NCI-H345 treated with DMSO at 0.1 percent for 48 hours (cell line): ENCODE results near the gene AAGAB.

Source experiments
- DNase-seq: peaks from one replicate; lab custom pipeline; 2025; ENCODE audit not compliant: unreplicated experiment; lab: John Stamatoyannopoulos, UW

Gene AAGAB

DNA sequence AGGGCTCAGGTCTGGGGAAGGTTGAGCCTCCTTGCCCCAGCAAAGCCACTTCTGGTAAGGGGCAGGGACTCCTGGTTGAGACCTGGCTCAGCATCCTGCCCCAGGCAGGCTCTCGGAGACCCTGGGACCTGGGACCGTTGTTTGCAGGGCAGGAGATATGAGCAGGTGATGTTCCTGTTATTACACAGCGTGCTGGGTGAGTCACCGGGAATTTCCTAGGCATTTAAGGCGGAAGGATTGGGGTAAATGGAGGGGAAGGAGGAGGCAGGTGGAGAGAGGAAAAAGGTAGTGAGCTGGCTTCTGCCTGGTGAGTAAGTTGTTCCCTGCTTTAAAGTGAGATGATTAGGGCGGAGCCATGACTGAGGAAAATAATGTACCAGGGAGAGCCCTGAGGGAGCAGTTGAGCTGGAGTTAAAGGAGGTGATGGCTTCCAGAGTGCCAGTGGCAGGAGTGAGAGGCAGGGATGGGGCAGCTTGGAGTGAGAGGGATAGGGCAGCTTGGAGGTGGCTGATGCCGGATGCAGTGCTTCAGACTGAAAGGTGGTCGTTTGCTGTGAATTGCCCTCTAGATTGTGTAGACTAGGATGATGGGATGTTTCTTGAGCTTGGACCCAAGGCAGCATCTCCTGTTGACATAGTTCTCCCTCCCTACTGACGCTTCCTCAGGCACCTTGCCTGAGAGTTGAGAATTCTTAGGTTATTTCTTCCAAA, 79.4 kb downstream of the AAGAB start:
- DNase-seq, result no peak

DNA sequence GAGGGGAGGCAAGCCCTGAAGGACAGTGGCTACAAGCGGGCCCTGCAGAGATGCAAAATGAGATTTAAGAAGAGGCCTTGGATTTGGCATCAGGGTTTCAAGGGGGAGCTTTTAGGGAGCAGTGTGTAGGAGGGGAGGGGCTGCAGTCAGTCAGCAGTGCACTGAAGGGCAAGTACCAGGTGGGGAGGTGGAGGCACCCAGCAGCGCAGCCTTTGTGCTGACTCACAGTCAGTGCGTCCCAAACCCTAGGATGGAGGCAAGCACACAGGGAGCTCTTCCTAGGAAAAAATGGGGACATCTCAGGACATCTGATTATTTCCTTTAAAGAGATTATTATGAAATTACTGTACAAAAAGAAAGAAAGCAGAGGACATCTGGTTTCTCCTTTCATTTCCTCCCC, 80.0 kb downstream of the AAGAB start:
- no peak for DNase-seq

DNA sequence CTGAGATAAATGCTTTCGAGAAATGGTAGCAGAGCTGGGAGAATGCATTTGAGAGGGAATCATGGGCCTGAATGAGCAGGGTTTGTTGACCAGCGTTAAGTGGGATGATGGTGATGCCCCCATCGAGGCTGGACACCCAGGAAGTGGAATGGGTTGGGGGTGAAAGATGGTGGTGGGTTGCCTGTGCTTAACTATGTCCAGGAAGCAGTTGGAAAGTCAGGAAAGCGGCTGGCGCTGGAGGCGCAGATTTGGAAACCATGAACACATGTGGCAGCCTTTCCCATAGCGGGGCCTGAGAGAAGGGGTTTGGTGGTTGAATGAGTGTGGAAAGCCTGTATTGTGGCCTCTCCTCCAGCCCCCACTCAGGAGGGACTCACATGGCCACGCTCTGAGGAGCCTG, 80.7 kb downstream of the AAGAB start:
- DNase-seq, result no peak

DNA sequence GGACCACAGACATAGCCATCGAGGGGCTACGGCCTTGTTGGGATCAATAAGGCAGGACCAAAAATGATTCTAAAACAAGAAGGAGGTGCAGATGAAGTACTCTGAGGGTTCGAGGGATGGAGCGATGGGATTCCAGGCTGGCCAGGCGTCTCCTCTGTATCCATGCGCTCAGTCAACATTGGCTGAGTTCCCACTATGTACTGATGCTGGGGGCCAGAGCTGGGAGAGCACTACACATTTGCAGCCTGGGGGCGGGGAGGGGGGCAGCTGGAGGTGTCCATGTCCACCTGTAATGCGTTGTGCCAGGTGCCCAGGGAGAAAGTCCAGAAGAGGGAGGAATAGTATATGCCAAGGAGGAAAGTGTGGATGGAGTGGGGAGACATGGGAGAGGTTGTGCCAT, 81.5 kb downstream of the AAGAB start:
- DNase-seq, result no peak

DNA sequence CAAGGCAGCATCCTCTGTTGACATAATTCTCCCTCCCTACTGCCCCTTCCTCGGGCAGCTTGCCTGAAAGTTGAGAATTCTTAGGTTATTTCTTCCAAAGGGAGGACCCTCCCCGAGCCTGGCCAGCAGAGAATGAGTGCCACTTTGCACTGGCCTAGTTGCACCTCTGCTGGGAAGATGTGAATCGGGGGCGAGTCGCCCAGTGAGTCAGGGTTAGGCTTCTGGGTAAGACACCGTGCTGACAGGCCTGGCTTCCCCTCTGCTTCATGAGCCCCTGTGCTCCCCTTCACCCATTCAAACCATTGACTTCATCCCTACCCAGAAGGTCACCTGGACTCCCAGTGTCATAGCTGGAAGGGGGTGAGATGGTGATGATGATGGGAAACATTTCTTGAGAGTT, 82.3 kb downstream of the AAGAB start:
- DNase-seq, result no peak

DNA sequence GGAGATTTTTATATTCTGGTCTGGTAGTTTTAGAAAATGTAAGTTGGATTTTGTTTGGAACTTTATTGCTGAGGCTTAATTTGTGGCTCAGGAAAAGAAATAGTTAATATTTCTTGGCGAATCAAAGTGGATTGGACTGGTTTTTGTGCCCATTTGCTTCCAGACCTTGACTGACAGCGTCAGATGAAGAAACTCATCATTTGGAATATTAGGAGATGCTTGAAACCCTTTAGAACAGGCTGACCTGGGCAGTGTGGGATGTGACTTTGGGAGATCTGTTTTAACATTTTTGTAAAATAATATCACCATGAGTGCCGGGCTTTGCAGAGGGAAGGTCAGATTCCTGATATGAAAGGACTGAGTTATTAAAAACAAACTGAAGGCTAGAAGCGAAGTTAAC, 83.0 kb downstream of the AAGAB start:
- DNase-seq, result no peak

DNA sequence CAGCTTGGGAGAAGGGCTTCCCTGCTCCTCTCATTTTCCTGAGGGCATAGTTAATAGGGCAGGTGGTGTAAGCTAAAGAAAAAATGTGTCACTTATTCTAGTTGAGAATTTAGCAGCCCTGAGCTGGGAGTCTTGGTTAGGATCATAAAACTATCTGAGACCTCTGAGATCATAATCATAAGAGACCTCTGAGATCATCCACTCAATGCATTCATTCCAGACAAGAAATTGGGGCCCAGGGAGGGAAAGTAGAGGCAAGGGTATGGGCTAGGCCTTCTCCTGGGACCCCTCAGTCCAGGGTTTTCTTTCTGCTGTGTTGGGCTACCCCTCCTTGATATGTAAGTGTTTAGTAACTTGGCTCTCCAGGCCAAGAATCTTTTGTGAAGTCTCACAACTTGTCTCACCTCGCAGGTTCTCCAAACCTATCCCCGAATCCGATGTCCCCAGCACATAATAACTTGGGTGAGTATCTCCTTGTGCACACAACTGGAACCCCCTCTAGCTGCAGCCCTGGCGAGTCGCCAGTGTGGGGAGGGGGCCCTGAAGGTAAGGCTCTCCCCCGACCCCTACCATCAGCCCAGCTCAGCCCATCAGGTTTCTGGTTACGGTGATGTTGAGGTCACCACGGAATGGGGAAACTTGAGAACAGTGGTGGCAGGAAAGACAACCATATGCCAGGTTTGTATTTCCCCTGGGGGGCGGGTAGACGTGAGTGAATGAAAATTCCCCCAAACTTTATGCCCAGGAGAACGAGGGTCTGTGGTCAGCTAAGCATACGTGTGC, 84.1 kb downstream of the AAGAB start:
- no peak for DNase-seq

DNA sequence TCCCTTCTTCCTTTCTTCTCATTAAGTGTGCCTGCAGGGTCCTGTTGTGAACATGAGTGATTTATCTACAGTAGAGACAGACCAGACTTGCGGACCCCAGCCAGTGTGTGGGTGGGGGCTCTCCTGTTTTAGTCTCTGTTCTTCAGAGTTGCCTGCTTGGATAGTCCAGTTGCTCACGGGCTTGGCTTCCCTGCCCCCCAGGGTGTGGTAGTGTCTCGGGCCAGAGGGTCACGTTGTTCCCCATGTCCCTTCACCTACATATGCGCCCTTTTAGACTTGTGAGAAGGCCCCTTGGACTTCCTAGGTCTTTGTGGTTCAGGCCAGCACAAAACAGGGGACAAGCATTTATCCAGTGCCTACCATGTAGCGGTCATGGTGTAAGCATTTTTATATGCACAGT, 85.8 kb downstream of the AAGAB start:
- no peak for DNase-seq

DNA sequence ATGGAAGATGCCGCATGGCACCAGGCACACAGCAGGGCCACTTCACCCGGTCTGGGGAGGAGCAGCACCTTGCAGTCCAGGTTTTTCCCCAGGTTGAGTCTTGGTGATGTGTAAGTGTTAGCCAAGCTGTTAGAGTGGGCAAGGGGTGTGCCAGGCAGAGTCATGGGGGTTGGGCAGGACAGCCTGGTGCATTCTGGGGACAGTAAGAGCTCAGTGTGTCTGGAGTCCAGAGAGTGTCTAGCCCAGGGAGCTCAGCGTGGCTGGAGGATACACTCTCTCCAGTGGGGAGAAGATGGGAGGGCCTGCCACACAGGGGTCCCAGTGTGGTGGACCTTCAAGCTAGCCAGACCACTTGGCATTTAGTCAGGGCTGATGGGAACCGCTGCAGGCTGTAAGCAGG, 87.4 kb downstream of the AAGAB start:
- DNase-seq, result no peak

DNA sequence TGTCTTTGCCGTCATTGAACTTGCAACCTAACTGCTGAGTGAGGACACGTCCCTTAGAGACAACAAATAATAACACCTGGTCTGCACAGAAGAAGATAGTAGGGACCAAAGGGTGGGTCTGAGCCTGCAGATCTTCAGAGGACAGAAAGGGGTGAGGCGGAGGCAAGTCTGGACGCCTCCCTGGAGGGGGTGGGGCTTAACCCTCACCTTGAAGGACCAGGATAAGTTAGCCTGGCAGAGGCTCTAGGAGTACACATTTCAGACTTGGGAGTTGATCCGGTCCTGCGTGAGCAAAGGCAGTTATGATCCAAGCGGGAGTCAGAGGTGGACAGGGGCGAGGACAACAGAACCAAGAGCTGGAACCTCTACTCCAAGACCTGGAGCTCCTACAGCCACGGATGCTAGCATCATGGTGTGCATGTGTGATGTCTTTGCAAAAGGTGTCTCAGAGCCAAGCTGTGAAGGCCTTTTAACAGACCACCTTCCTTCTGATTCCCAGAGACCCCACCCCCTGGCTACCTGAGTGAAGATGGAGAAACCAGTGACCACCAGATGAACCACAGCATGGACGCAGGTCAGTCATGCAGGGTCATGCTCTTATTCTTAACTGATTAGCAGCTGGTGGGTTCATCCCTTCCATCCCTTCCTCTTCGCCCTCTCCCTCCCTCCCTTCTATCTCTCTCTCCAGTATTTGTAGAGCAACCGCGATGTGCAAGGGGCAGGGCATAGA, 88.0 kb downstream of the AAGAB start:
- DNase-seq, result no peak

DNA sequence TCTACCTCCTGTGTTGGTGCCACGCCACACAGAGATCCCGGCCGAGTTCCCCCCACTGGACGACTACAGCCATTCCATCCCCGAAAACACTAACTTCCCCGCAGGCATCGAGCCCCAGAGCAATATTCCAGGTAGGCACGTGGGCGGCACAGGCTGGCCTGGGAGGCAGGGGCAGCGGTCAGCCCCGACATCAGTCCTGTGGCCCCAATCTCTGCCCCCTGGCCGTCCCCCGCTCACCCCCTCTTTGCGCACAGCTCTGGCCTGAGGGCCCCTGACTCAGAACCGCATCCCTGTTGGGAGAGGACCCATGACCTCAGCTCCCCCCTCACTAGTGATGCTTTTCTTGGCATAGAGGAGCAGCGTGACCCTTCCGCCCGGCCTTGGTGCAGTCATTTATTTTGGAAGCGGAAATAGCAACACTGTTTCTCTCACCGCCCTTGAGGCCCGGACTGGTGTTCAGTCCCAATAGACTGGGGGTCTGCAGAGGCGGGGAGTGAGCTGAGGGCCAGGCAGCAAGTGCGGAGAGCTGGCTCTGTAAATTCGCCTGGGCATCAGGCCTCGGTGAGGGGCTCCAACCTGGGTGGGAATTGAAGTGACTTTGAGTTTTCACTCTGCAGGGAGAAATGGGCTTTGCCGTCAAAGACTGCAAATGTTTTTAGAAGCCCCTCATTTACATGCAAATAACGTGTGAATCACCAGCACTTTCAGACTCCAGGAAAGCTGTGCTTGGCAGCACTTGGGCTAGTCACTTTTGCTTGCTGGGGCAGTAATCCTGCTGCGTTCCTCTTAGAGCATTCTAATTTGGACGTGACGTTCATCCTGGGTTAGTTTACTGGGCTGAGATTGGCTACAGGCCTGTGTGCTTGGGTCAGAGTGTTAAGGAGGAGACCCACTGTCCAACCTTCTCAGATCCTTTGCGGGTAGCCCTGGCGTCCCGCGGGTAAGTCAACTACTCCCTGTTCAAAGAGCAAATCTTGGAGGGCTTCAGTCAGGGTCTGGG, 88.9 kb downstream of the AAGAB start:
- DNase-seq, result no peak

DNA sequence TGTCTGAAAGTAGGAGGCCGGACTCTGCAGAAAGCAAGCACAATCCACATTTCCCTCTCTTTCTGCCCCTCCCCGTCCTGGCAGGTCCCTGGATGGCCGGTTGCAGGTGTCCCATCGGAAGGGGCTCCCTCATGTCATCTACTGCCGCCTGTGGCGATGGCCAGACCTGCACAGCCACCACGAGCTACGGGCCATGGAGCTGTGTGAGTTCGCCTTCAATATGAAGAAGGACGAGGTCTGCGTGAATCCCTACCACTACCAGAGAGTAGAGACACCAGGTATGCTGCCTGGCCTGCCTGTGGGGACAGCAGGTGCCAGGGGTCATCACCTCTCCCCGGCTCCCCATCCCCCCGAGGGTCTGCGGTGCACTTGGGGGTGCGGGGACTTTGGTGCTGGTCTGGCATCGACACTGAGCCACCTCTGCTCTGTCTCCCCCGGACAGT, 89.6 kb downstream of the AAGAB start:
- no peak for DNase-seq

DNA sequence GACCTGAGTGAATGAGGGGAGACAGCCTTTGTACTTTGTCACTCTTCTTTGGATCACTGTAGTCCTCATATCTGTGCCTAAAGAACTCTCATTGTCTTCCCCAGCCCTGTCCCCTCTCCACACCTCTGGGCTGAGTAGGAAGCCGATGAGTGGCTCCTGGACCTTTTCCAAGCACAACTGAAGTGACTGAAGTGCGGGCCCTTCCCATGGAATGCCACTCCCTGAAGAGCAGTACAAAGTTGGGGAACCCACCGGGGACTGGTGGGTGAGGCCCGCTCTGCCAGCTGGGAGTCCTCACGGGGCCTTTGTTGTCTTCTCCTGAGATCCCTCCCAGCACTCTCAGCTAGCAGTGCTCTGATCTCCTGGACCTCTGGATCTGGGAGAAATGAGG, 90.1 kb downstream of the AAGAB start:
- no peak for DNase-seq

DNA sequence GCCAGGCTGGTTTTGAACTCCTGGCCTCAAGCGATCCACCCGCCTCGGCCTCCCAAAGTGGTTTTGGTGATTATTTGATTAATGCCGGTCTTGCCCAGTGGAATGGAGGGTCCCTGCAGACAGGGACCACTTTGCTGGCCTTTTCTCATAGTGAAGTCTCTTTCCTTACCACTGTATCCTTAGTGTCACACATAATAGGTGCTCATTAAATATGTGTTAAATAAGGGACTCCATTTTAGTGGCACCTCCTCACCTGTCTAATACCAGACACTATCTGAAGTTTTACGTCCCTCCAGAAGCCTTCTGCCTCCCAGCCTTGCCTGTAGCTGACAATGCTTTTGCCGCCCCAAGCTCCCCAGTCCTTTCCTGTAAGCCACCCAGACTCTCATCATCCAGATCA, 91.3 kb downstream of the AAGAB start:
- DNase-seq, result no peak

DNA sequence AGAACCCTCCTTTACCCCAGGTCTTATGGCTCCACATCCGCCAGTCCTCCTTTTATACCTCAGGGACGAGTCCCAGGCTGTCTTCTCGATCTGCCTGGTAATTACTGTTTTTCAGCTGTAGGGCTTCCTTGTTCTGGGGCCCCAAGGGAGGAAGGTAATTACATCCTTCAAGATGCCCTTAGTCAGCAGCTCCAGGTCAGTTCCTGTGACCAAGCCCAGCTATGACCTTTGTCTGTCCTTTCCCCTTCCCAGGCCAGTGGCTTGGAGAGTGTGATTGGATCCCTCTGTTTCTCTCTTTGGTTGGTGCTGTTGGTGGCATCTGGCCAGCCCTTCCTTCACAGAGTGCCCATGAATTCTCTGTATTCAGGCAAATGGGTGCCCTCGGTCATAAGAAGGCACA, 92.6 kb downstream of the AAGAB start:
- DNase-seq, result no peak

DNA sequence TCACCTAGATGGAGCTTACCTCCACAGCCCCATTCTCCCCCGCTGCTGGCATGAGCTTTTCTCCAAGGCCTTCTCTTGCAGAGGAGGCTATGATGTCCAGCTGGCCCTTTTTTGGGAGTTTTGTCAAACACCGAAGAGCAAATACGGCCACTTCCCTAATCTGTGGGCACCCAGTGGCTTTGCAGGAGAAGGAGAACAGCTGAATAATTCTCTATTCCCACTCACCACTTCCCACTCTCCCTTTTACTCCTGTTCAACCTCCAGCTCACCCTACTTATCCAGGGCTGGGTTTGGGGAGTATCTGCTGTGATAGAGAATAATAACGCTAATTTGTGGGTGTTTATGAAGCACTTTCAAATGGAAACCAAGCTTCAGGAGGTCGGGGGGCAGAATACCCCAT, 93.0 kb downstream of the AAGAB start:
- DNase-seq, result no peak

DNA sequence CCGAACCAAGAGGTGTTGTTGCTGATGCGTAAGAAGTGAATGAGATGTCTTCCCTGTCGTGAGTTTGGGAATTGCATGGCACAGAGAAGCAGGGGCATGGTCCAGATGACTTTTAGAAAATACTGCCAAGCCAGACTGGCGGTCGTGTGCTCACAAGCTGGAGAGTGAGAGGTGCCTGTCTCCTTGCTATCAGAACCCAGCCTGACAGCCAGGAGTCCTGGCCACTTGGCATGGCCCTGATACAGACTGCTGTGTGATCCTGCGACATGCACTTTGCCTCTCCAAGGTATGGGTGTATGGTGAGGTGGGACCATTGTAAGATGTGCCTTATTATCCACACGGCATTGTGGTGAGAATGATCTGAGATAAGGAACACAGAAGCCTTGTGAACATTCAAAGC, 96.1 kb downstream of the AAGAB start:
- no peak for DNase-seq

DNA sequence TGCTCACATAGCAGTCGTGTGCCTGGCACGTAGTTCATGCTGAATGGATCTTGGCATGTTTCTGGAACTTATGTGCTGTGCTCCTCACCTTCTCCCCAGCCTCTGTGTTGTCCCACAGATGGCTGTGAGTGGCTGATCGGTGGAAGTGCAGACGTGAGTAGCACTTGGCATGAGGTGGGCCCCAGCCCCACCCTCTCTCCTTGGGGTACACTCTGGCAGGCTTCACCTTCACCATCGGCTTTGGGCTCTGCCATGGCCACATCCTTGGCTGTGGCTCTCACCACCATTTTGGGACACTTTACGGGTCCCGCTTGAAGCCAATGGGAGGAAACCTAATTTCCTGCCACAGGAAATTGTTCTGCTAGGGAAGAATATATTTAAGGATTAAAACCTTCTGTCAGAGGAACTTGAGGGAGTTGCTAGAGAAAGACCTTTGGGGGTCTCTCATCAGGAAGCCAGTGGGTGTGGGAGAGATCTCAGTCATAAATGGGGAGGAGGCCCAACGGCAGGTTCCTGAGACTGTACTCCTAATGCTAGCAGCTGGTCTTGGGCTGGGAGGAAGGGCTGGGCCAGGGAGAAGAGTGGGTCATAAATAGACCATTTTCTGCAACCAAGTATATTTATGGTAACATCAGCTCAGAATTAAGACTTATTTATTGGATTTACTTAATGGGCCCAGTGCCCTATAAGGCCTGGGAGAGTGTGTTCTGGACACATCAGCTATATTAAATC, 96.8 kb downstream of the AAGAB start:
- DNase-seq, result no peak

DNA sequence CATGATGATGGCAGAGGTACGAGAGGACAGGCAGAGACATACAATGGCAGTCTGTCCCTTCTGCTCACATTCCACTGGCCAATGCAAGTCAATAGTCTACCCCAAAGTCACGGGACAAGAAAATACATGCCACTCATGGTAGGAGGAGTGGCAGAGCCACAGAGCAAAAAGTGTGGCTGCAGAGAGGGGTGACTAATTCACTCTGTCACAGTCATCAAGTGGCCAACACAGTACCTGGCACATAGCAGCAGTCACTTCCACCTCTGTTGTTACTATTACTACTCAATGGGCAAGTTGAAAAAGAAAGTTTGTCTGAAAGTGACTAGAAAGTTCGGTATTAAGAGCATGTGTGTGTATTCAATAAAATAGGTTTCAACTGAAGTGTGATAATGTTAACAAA, 97.6 kb downstream of the AAGAB start:
- no peak for DNase-seq

DNA sequence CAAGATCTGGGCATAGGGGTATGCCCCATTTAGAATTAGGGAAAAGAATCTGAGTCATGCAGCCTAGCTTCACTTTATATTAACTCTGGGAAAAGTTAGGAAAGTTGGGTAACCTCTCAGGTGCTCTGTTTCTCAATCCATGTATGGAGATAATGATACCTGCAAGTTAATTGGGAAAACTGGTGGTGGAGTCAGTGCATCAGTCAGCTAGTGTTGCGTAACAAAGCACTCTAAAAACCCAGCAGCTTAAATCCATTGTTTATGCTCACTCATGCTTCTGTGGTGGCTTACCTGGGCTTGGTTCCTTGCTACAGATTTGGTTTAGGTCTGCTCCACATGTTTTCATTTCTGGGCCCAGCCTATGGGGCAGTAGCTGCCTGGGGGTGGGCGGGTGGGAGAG, 98.0 kb downstream of the AAGAB start:
- DNase-seq, result no peak
